GM21526 (cell line): ENCODE data around the gene CXCL13.
"Not testable (repeated sequence)": the region's sequence is repeated elsewhere in the genome, so short reads cannot be mapped to it uniquely, and the experiment has no call there.

Source experiments
- ATAC-seq: cut with Tn5 transposase; IDR thresholded peaks from one replicate; pipeline ENCODE4 v1.9.1; 2021; ENCODE audit warnings: moderate library complexity; ENCODE audit not compliant: unreplicated experiment, low FRiP score

Gene CXCL13

GRCh38 chr4:77652237-77652897, 46.7 kb downstream of the CXCL13 start:
- ATAC-seq, result no peak

- no peak for ATAC-seq
These were observed 47.6 kb downstream of the CXCL13 start for GRCh38 chr4:77653162-77653758.

GRCh38 chr4:77660318-77660717, 54.7 kb downstream of the CXCL13 start:
- not testable (repeated sequence) for ATAC-seq
